RCC 7860 (cell line): ENCODE results near the gene PDS5B.
A peak's percentile ranks its signal among the peaks of the same experiment; 100 is the strongest.
"Not testable (repeated sequence)": the region's sequence is repeated elsewhere in the genome, so short reads cannot be mapped to it uniquely, and the experiment has no call there.

Experiments used
- DNase-seq: peaks from one replicate; pipeline ENCODE4 v3.0.0-alpha.2; 2015; ENCODE audit warnings: low spot score
- FAIRE-seq: peaks from 2 replicates; lab custom pipeline; 2012; peaks lifted over from hg19 to GRCh38; lab: Jason Lieb, UNC

The PDS5B gene

GRCh38 chr13:32783067-32783466, 196.8 kb downstream of the PDS5B start:
- DNase-seq, result peak; percentile 61

GRCh38 chr13:32790731-32791130, 204.5 kb downstream of the PDS5B start:
- no peak for DNase-seq
- FAIRE-seq, result no peak

More at GRCh38 chr13:32783067-32783466, 196.8 kb downstream of the PDS5B start:
- peak; percentile 77 for FAIRE-seq

GRCh38 chr13:32791545-32792172, 205.4 kb downstream of the PDS5B start:
- DNase-seq (no peak), FAIRE-seq (no peak)

GRCh38 chr13:32796754-32797153, 210.5 kb downstream of the PDS5B start:
- FAIRE-seq (no peak), DNase-seq (no peak)

GRCh38 chr13:32802159-32802558, 215.9 kb downstream of the PDS5B start:
- DNase-seq (no peak), FAIRE-seq (no peak)

GRCh38 chr13:32804673-32805230, 218.5 kb downstream of the PDS5B start:
- DNase-seq (no peak), FAIRE-seq (no peak)

- FAIRE-seq, result no peak
- DNase-seq, result no peak
Observed at GRCh38 chr13:32811297-32811800, 225.1 kb downstream of the PDS5B start.

- DNase-seq (no peak), FAIRE-seq (no peak)
Observed at GRCh38 chr13:32821149-32821688, 235.0 kb downstream of the PDS5B start.

GRCh38 chr13:32822771-32823170, 236.5 kb downstream of the PDS5B start:
- DNase-seq (no peak), FAIRE-seq (no peak)

- DNase-seq, result no peak
- no peak for FAIRE-seq
Observed at GRCh38 chr13:32823597-32823996, 237.3 kb downstream of the PDS5B start.

- FAIRE-seq, result no peak
- no peak for DNase-seq
Observed at GRCh38 chr13:32824061-32824460, 237.8 kb downstream of the PDS5B start.

- DNase-seq (peak; percentile 94), FAIRE-seq (peak; percentile 95)
Observed at GRCh38 chr13:32824675-32825074, 238.4 kb downstream of the PDS5B start.

GRCh38 chr13:32825481-32825880, 239.2 kb downstream of the PDS5B start:
- DNase-seq, result no peak
- no peak for FAIRE-seq

- FAIRE-seq, DNase-seq: not testable (repeated sequence)
Observed at GRCh38 chr13:32826372-32826771, 240.1 kb downstream of the PDS5B start.
